Trophoblast cell (in vitro differentiated cells and primary cell): ENCODE measurements around the gene LUC7L3.

Experiments used
- DNase-seq, 2 donors: peaks; one replicate each; pipeline ENCODE4 v3.0.0-alpha.2; 2016
- H2AFZ ChIP-seq: 2 replicates; pipeline ENCODE4 v1.6.1; 2013; ENCODE audit warnings: low read length, moderate library complexity, mild to moderate bottlenecking; ENCODE audit not compliant: insufficient read depth, poor library complexity
- H2AK5ac ChIP-seq: 2 replicates; pipeline ENCODE4 v1.6.1; 2013; ENCODE audit warnings: mild to moderate bottlenecking, low read length
- H2BK120ac ChIP-seq: 2 replicates; pipeline ENCODE4 v1.6.1; 2013; ENCODE audit warnings: low read length, mild to moderate bottlenecking, moderate library complexity; ENCODE audit not compliant: insufficient read depth, poor library complexity
- H2BK12ac ChIP-seq: 2 replicates; pipeline ENCODE4 v1.6.1; 2013; ENCODE audit warnings: mild to moderate bottlenecking, low read length, moderate library complexity
- H2BK5ac ChIP-seq: 2 replicates; pipeline ENCODE4 v1.6.1; 2013; ENCODE audit warnings: low read length, low read depth, moderate library complexity, mild to moderate bottlenecking; ENCODE audit not compliant: poor library complexity
- H3K14ac ChIP-seq: 2 replicates; pipeline ENCODE4 v1.6.1; 2013; ENCODE audit warnings: mild to moderate bottlenecking, low read length
- H3K18ac ChIP-seq: 2 replicates; pipeline ENCODE4 v1.6.1; 2013; ENCODE audit warnings: mild to moderate bottlenecking, low read length
- H3K23ac ChIP-seq: 2 replicates; pipeline ENCODE4 v1.6.1; 2013; ENCODE audit warnings: low read length
- H3K27ac ChIP-seq: 2 replicates; pipeline ENCODE4 v1.5.1; 2013; ENCODE audit warnings: low read depth, mild to moderate bottlenecking, inconsistent platforms, low read length, moderate library complexity
- H3K27me3 ChIP-seq: 2 replicates; pipeline ENCODE4 v1.6.1; 2013; ENCODE audit warnings: inconsistent platforms, mild to moderate bottlenecking, low read length, moderate library complexity; ENCODE audit not compliant: insufficient read depth
- H3K36me3 ChIP-seq, 2 experiments: 1 replicate in 1 of 2; 2 replicates in 1 of 2; pipeline ENCODE4 v1.6.1; 2013; ENCODE audit warnings: low read length in 2 of 2, mild to moderate bottlenecking in 2 of 2, moderate library complexity in 1 of 2; ENCODE audit not compliant: insufficient read depth in 2 of 2, control insufficient read depth in 1 of 2
- H3K4ac ChIP-seq: 2 replicates; pipeline ENCODE4 v1.6.1; 2013; ENCODE audit warnings: low read depth, mild to moderate bottlenecking, low read length, moderate library complexity
- H3K4me1 ChIP-seq, 2 experiments: 1 replicate in 1 of 2; 2 replicates in 1 of 2; pipeline ENCODE4 v1.6.1; 2013; ENCODE audit warnings: low read length in 2 of 2, mild to moderate bottlenecking in 2 of 2, moderate library complexity in 1 of 2; ENCODE audit not compliant: insufficient read depth in 2 of 2, control insufficient read depth in 1 of 2
- H3K4me2 ChIP-seq: 2 replicates; pipeline ENCODE4 v1.6.1; 2013; ENCODE audit warnings: inconsistent platforms, mild to moderate bottlenecking, low read length, moderate library complexity
- H3K4me3 ChIP-seq: 2 replicates; pipeline ENCODE4 v1.5.1; 2013; ENCODE audit warnings: mild to moderate bottlenecking, low read depth, low read length, inconsistent platforms
- H3K79me1 ChIP-seq: one replicate; pipeline ENCODE4 v1.6.1; 2013; ENCODE audit warnings: low read length
- H3K79me2 ChIP-seq: 2 replicates; pipeline ENCODE4 v1.6.1; 2013; ENCODE audit warnings: low read length, mild to moderate bottlenecking; ENCODE audit not compliant: control insufficient read depth, insufficient read depth, poor library complexity
- H3K9ac ChIP-seq: 2 replicates; pipeline ENCODE4 v1.6.1; 2013; ENCODE audit warnings: mild to moderate bottlenecking, low read length
- H3K9me3 ChIP-seq: 2 replicates; pipeline ENCODE4 v1.6.1; 2013; ENCODE audit warnings: low read depth, mild to moderate bottlenecking, control low read depth, inconsistent platforms, low read length; ENCODE audit not compliant: insufficient read depth
- H4K12ac ChIP-seq: 2 replicates; pipeline ENCODE4 v1.6.1; 2013; ENCODE audit warnings: low read depth, mild to moderate bottlenecking, low read length, moderate library complexity
- H4K8ac ChIP-seq: 2 replicates; pipeline ENCODE4 v1.6.1; 2013; ENCODE audit warnings: low read depth, mild to moderate bottlenecking, low read length, moderate library complexity
- H4K91ac ChIP-seq: one replicate; pipeline ENCODE4 v1.6.1; 2013; ENCODE audit warnings: low read depth, mild to moderate bottlenecking, low read length, moderate library complexity
- WGBS: extraction: QIAGEN DNeasy Blood & Tissue Kit; methylation state at CpG from one replicate; pipeline ENCODE4 v1.1.7; 2013; ENCODE audit warnings: missing lambda C conversion rate; ENCODE audit not compliant: insufficient read length, insufficient coverage; ENCODE audit errors: extremely low coverage; 5-methylcytosine and 5-hydroxymethylcytosine counted together

LUC7L3 gene

DNA sequence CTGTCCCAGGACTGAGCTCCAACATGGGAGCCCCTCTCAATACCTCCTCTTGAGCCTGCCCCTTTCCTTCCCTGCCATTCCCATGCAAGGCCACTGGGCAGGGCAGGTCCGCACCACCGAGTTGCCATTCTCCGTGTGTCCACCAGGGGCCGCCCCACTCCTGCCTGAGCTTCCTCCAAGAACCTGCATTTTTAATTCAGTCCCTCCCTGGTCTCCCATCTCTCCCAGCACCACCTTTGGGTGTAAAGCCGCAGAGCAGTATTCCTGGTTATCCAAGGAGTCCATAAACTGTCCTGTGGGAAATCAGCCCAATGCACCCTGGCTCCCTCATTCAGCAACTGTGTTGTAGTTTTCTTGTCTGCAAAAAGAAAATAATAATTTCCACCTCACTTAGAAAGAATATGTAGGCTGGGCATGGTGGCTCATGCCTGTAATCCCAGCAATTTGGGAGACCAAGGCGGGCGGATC is 63.8 kb downstream of the LUC7L3 start:
- Histone ChIP-seq H2AK5ac (no peak overlapping the region), H3K79me1 (no peaks in the 10 kb centered on the region), H3K36me3 (no peaks in the 10 kb centered on the region), H4K8ac (no peak overlapping the region), H3K4me2 (no peak overlapping the region), H2BK5ac (no peak overlapping the region), H2AFZ (no peak overlapping the region), H3K4me3 (no peak overlapping the region), H3K4me1 (no peaks in the 10 kb centered on the region), H3K23ac (no peak overlapping the region), H2BK12ac (no peak overlapping the region), H3K4ac (no peak overlapping the region), H3K27ac (no peak overlapping the region), H2BK120ac (no peak overlapping the region), H3K9me3 (no peaks in the 10 kb centered on the region), H4K91ac (no peak overlapping the region), H3K27me3 (no peaks in the 10 kb centered on the region), H3K9ac (no peak overlapping the region), H3K14ac (no peak overlapping the region), H3K79me2 (no peaks in the 10 kb centered on the region), H3K18ac (no peak overlapping the region), H4K12ac (no peak overlapping the region)
- WGBS, result no CpG with 5 or more reads among the region's 7 CpGs
- DNase-seq, result peak; percentile 79 to 89

DNA sequence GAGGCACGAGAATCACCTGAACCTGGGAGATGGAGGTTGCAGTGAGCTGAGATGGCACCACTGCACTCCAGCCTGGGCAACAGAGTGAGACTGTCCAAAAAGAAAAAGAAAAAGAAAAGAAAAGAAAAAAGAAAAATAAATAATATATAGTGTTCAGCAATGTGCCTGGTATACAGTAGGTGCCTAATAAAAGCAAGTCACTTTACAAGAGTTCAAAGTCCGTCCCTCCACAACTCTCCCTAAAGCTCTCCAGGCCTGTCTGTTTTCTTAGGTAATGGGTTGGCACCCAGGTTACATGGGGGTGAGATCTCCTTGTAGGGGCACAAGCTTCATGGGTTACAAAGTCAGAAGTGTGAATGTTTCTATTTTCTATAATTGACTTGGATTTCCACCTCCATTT is 64.5 kb downstream of the LUC7L3 start:
- Histone ChIP-seq H3K9me3 (no peaks in the 10 kb centered on the region), H3K27me3 (no peaks in the 10 kb centered on the region), H3K9ac (no peak overlapping the region), H2BK5ac (no peak overlapping the region), H3K14ac (no peak overlapping the region), H4K91ac (no peak overlapping the region), H3K79me1 (no peaks in the 10 kb centered on the region), H3K4ac (no peak overlapping the region), H3K4me1 (no peaks in the 10 kb centered on the region), H3K4me3 (no peak overlapping the region), H4K8ac (no peak overlapping the region), H3K79me2 (no peaks in the 10 kb centered on the region), H4K12ac (no peak overlapping the region), H2BK12ac (no peak overlapping the region), H3K36me3 (no peaks in the 10 kb centered on the region), H2AK5ac (no peak overlapping the region), H2AFZ (no peak overlapping the region), H3K18ac (no peak overlapping the region), H3K27ac (no peak overlapping the region), H3K23ac (no peak overlapping the region), H2BK120ac (no peak overlapping the region), H3K4me2 (no peak overlapping the region)
- no peak for DNase-seq
- WGBS, result no CpG with 5 or more reads among the region's 2 CpGs

DNA sequence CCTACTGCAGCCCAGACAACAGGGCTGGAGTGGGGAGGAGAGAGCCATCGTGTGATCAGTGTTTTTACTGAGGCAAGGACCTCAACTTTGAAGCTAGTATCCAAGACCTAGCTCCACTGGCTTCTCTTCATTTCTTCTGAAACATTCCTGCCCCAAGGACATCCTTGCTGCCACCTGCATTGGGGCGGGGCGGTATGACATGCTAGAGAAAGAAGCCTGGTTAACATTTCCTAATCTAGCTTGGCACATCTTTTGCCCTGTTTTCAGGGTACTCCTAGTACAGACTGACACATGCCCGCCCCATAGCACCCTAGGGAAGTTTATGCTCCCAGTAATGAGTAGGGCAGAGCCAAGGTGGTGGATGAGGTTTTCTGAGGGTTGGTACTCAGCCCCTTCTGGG is 65.7 kb downstream of the LUC7L3 start:
- Histone ChIP-seq H3K9me3 (no peaks in the 10 kb centered on the region), H3K79me1 (no peaks in the 10 kb centered on the region), H3K14ac (no peak overlapping the region), H3K4ac (no peak overlapping the region), H3K4me2 (no peak overlapping the region), H3K27me3 (no peaks in the 10 kb centered on the region), H4K91ac (no peak overlapping the region), H3K27ac (no peak overlapping the region), H2BK5ac (no peak overlapping the region), H3K4me1 (peaks cover 0 to 1% of the 10 kb centered on the region in 2 experiments), H2AFZ (no peak overlapping the region), H2BK12ac (peak overlapping the region; percentile 8), H3K4me3 (no peak overlapping the region), H3K18ac (no peak overlapping the region), H2BK120ac (no peak overlapping the region), H4K12ac (no peak overlapping the region), H4K8ac (no peak overlapping the region), H3K36me3 (no peaks in the 10 kb centered on the region), H3K23ac (no peak overlapping the region), H2AK5ac (peak overlapping the region; percentile 16), H3K79me2 (no peaks in the 10 kb centered on the region), H3K9ac (no peak overlapping the region)
- WGBS, result no CpG with 5 or more reads among the region's 4 CpGs
- peak; percentile 27 to 59 for DNase-seq

DNA sequence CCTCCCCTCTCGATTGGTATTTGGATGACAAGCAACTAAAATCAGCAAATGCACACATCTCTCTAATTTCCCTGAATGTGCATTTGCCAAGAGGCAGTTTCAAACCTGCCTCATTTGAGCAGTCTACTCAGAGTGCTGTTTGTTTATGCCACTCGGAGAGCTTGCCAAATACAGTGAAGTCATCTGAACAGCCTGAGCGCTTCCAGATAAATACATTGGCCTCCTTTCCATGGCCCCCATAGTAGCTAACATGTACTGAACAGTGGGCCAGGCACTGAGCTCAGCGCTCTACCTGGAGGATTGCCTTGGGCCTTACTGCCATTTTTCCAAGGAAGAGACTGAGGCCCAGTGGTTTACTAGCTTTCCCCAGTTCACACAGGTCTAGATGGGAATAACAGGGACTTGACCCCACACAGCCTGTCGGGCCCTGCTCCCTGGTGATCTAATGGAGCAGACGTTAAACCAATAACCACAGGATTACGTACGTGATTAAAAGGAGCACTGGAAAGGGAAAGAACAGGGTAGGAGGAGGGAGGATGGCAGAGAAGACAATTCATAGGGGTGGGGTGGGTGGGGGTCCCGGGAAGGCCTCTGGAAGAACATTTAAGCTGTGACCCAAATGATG is 66.7 kb downstream of the LUC7L3 start:
- no peaks in the 10 kb centered on the region for H3K79me2 ChIP-seq
- H3K4me2 ChIP-seq, result no peak overlapping the region
- H2AFZ ChIP-seq, result no peak overlapping the region
- H4K91ac ChIP-seq, result no peak overlapping the region
- H4K8ac ChIP-seq, result no peak overlapping the region
- no peak overlapping the region for H3K4me3 ChIP-seq
- no peak overlapping the region for H2AK5ac ChIP-seq
- no peaks in the 10 kb centered on the region for H3K36me3 ChIP-seq
- peaks cover 6 to 8% of the 10 kb centered on the region in 2 experiments for H3K4me1 ChIP-seq
- H3K27me3 ChIP-seq, result no peaks in the 10 kb centered on the region
- no peak overlapping the region for H3K23ac ChIP-seq
- DNase-seq, result no peak
- no peak overlapping the region for H2BK5ac ChIP-seq
- no peak overlapping the region for H3K14ac ChIP-seq
- peak overlapping the region; percentile 7 for H2BK120ac ChIP-seq
- H3K4ac ChIP-seq, result no peak overlapping the region
- no CpG with 5 or more reads among the region's 9 CpGs for WGBS
- H3K18ac ChIP-seq, result no peak overlapping the region
- peaks cover 4% of the 10 kb centered on the region for H3K79me1 ChIP-seq
- no peaks in the 10 kb centered on the region for H3K9me3 ChIP-seq
- H2BK12ac ChIP-seq, result no peak overlapping the region
- no peak overlapping the region for H4K12ac ChIP-seq
- H3K9ac ChIP-seq, result no peak overlapping the region
- H3K27ac ChIP-seq, result no peak overlapping the region
